GM19452 (cell line): Measurements from ENCODE around the gene SOCS1.

Experiments
- ATAC-seq: cut with Tn5 transposase; IDR thresholded peaks from one replicate; pipeline ENCODE4 v1.9.1; 2021; ENCODE audit not compliant: unreplicated experiment

Gene SOCS1

GRCh38 chr16:11208916-11209665, 46.9 kb downstream of the SOCS1 start:
- no peak for ATAC-seq

DNA sequence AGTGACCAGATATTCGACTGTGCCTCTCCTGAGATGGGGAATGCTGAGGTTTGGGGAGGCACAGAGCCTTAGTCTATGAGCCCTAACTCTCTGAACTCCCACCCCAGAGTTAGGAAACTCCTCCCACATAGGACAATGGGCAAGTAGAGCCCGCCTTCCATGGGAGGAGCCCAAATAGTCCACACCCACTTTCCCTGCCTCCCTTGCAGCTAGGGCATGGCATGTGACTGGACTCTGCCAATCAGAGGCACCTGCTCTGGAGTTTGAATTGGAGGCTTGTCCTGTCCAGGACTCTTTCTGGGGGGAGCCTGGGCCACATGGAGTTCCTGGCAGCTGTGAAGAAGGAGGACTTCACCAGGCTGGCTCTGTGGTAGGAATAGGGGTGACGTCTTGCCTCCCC, 48.4 kb downstream of the SOCS1 start:
- ATAC-seq, result no peak

DNA sequence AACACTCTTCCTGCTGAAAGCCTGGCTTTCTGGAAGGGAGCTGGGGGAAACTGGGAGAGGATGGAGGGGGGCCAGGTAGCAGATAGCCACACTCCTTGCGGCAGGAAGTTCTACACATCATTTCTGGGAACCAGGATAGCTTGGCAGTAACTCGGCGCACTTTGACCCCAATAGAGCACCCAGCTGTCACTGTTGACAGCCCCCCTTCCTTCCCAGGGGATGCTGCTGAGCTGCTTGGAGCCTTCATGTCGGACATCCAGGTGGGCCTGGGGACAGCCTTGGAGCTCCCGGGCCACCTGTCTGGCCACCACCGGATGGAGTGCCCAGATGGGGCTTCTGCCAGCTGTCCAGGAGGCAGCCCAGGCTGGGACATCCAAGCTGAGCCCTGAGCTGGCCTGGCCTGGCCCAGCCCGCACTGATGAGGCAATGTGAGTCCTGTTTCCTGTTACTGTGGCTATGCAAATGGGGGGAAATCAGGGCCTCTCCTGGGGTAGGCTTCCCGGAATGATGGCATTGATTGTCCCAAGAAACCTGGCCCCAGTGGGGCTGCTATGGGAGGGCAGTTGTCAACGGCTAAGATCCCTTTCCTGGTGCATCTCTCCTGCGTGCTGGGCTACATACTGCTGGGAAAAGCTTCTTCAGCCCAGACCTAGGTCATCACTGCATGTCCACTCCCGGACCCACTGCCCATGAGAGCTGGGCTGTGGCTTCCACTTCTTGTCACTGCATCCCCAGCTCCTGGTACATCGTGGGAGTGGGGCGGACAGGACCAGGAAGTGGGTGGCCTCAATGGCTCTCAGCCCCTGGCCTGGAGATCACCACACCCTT, 50.0 kb downstream of the SOCS1 start:
- ATAC-seq, result no peak

GRCh38 chr16:11205065-11205699, 50.8 kb downstream of the SOCS1 start:
- ATAC-seq, result no peak

GRCh38 chr16:11204513-11205047, 51.4 kb downstream of the SOCS1 start:
- ATAC-seq, result no peak
